ENCODE results near the gene PRUNE2. TPM values are rescaled to one million over a fixed set of nuclear protein-coding genes. Genes with fewer than 3 reads are reported as not detected.

The PRUNE2 gene
- total and polyA plus RNA-seq, 2 of the 8 experiments (the other 6 are each of a cell fraction or from before 2014, with no cell fraction given), result 5.5 to 13.3 TPM

- TF ChIP-seq CHD7 (IDR thresholded peaks at IDR 0.05; ENCODE audit: insufficient replicate concordance, low read length) (no peak), RXRA (IDR thresholded peaks at IDR 0.05; ENCODE audit: insufficient read depth, low read depth, low read length) (no peak), EP300 (IDR thresholded peaks at IDR 0.05; ENCODE audit: borderline replicate concordance in 1 of 2, low read depth in 2 of 2, low read length in 2 of 2) (no peak), TAF1 (IDR thresholded peaks at IDR 0.05; ENCODE audit: low read depth, low read length) (no peak), MAX (IDR thresholded peaks at IDR 0.05) (no peak), CBX5 (IDR thresholded peaks at IDR 0.05; ENCODE audit: low read depth, low read length) (no peak)
Observed at GRCh38 chr9:76897804-76898525, 7.9 kb downstream of the PRUNE2 start (continued).

Measured in H1 (cell line).